Fibroblast of lung (primary cell): ENCODE data around the gene THOC2. TPM values are rescaled to one million over a fixed set of nuclear protein-coding genes. Genes with fewer than 3 reads are reported as not detected.

ENCODE experiments used
- DNase-seq, 2 donors: peaks; one replicate each; pipeline versions ENCODE4 v3.0.0 to v3.0.0-alpha.2; 2010; ENCODE audit warnings: low read depth in 2 of 2
- H2AFZ ChIP-seq: 2 replicates; pipeline ENCODE4 v1.5.1; 2012; ENCODE audit warnings: low read length, control low read depth, inconsistent platforms
- H3K27ac ChIP-seq: 2 replicates; pipeline ENCODE4 v1.5.1; 2011; ENCODE audit warnings: low read length, control low read depth; ENCODE audit not compliant: insufficient read depth
- H3K27me3 ChIP-seq: 2 replicates; pipeline ENCODE4 v1.5.1; 2011; ENCODE audit warnings: mild to moderate bottlenecking, low read length; ENCODE audit not compliant: control insufficient read depth, insufficient read depth
- H3K36me3 ChIP-seq: 2 replicates; pipeline ENCODE4 v1.5.1; 2011; ENCODE audit warnings: low read length; ENCODE audit not compliant: control insufficient read depth, insufficient read depth
- H3K4me1 ChIP-seq: 2 replicates; pipeline ENCODE4 v1.5.1; 2011; ENCODE audit warnings: low read length; ENCODE audit not compliant: control insufficient read depth, insufficient read depth; ENCODE audit errors: extremely low read depth
- H3K4me2 ChIP-seq: 2 replicates; pipeline ENCODE4 v1.5.1; 2011; ENCODE audit warnings: low read length, control low read depth; ENCODE audit not compliant: insufficient read depth; ENCODE audit errors: extremely low read depth
- H3K4me3 ChIP-seq, 4 experiments: fragments of 200-600 bp in 1 of 4; sonication (generic) in 1 of 4; replicated peaks in 1 of 4; 2 replicates each; pipeline ENCODE4 v1.5.1; 2011 to 2016; ENCODE audit warnings: low read length in 4 of 4, low read depth in 3 of 4, mild to moderate bottlenecking in 3 of 4, control low read depth in 2 of 4, inconsistent platforms in 1 of 4, mixed read lengths in 1 of 4; ENCODE audit not compliant: insufficient read depth in 1 of 4; ENCODE audit errors: control extremely low read depth in 1 of 4
- H3K79me2 ChIP-seq: 2 replicates; pipeline ENCODE4 v1.5.1; 2012; ENCODE audit warnings: mild to moderate bottlenecking, low read length, inconsistent platforms; ENCODE audit not compliant: control insufficient read depth, insufficient read depth
- H3K9ac ChIP-seq: 2 replicates; pipeline ENCODE4 v1.5.1; 2011; ENCODE audit warnings: mild to moderate bottlenecking, low read length, control low read depth; ENCODE audit not compliant: insufficient read depth
- H3K9me3 ChIP-seq: 2 replicates; pipeline ENCODE4 v1.5.1; 2012; ENCODE audit warnings: low read depth, low read length; ENCODE audit not compliant: control insufficient read depth, insufficient read depth
- H4K20me1 ChIP-seq: 2 replicates; pipeline ENCODE4 v1.5.1; 2011; ENCODE audit warnings: low read length; ENCODE audit not compliant: control insufficient read depth, insufficient read depth; ENCODE audit errors: extremely low read depth
- EZH2 ChIP-seq: IDR thresholded peaks from 2 replicates; pipeline ENCODE4 v1.5.1; 2012; ENCODE audit warnings: low read length, control low read depth, mild to moderate bottlenecking; ENCODE audit errors: missing control alignments
- polyA plus RNA-seq, 2 donors: library from polyadenylated mRNA; depleted of rRNA in 1 of 2; stranded (reverse) in 1 of 2; unstranded in 1 of 2; fragments of >200 nt; gene quantifications; 2 replicates each; pipeline ENCODE4 v1.2.1, GENCODE V29; 2011 to 2012; ENCODE audit warnings: missing spikeins in 1 of 2
- total RNA-seq: library from RNA; depleted of rRNA; stranded (reverse); fragments of >200 nt; gene quantifications from 2 replicates; pipeline ENCODE4 v1.2.1, GENCODE V29; 2014
- TF ChIP-seq, protein P1 (sequence below), 2 donors: IDR thresholded peaks in 1 of 2; conservative IDR thresholded peaks in 1 of 2; 1 replicate in 1 of 2; 2 replicates in 1 of 2; pipeline ENCODE4 v1.5.1; 2011 to 2012; ENCODE audit warnings: low read length in 2 of 2, control low read depth in 1 of 2, inconsistent platforms in 1 of 2, low read depth in 1 of 2, mild to moderate bottlenecking in 1 of 2

Gene THOC2
- total and polyA plus RNA-seq, 2 donors (not counting 1 experiment from before 2014, with no cell fraction given) = 62.9 to 70.0 TPM

- Histone ChIP-seq H3K27ac (no peak overlapping the region), H3K4me3 (no peak overlapping the region), H2AFZ (no peak overlapping the region), H3K9me3 (no peaks in the 10 kb centered on the region), H4K20me1 (no peaks in the 10 kb centered on the region), H3K79me2 (no peaks in the 10 kb centered on the region), H3K36me3 (no peaks in the 10 kb centered on the region), H3K27me3 (no peaks in the 10 kb centered on the region), H3K4me2 (no peak overlapping the region), H3K9ac (no peak overlapping the region), H3K4me1 (no peaks in the 10 kb centered on the region)
- TF ChIP-seq, protein P1, sequence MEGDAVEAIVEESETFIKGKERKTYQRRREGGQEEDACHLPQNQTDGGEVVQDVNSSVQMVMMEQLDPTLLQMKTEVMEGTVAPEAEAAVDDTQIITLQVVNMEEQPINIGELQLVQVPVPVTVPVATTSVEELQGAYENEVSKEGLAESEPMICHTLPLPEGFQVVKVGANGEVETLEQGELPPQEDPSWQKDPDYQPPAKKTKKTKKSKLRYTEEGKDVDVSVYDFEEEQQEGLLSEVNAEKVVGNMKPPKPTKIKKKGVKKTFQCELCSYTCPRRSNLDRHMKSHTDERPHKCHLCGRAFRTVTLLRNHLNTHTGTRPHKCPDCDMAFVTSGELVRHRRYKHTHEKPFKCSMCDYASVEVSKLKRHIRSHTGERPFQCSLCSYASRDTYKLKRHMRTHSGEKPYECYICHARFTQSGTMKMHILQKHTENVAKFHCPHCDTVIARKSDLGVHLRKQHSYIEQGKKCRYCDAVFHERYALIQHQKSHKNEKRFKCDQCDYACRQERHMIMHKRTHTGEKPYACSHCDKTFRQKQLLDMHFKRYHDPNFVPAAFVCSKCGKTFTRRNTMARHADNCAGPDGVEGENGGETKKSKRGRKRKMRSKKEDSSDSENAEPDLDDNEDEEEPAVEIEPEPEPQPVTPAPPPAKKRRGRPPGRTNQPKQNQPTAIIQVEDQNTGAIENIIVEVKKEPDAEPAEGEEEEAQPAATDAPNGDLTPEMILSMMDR (conservative IDR thresholded peaks at IDR 0.05 in 1 of 2, IDR thresholded peaks at IDR 0.05 in 1 of 2; ENCODE audit: low read depth in 1 of 2, low read length in 2 of 2) = no peak
- TF ChIP-seq EZH2 = no peak
- no peak for DNase-seq
Measured at GRCh38 chrX:123561439-123562215, 171.2 kb downstream of the THOC2 start.

GRCh38 chrX:123550829-123551228, 182.0 kb downstream of the THOC2 start:
- Histone ChIP-seq H3K4me3 (no peak overlapping the region), H3K27ac (no peak overlapping the region), H3K4me2 (no peak overlapping the region), H3K9ac (no peak overlapping the region), H4K20me1 (no peaks in the 10 kb centered on the region), H2AFZ (no peak overlapping the region), H3K79me2 (no peaks in the 10 kb centered on the region), H3K27me3 (no peaks in the 10 kb centered on the region), H3K9me3 (no peaks in the 10 kb centered on the region), H3K36me3 (no peaks in the 10 kb centered on the region), H3K4me1 (no peaks in the 10 kb centered on the region)
- no peak for DNase-seq
- no peak for TF ChIP-seq EZH2
- TF ChIP-seq, protein P1 (conservative IDR thresholded peaks at IDR 0.05 in 1 of 2, IDR thresholded peaks at IDR 0.05 in 1 of 2; ENCODE audit: low read depth in 1 of 2, low read length in 2 of 2) = no peak

Other genes starting within 250 kb of the THOC2 start
- gene XIAP, start 127.0 kb upstream of the THOC2 start, total RNA-seq = 37.0 and 45.1 TPM in 2 replicates
- gene XIAP, start 127.0 kb upstream of the THOC2 start, polyA plus RNA-seq = 21.5 and 21.8 TPM in 2 replicates
- 92.7 and 96.4 TPM in 2 replicates for gene STAG2, start 228.7 kb upstream of the THOC2 start, total RNA-seq
- 43.7 and 56.6 TPM in 2 replicates for gene STAG2, start 228.7 kb upstream of the THOC2 start, polyA plus RNA-seq